HG03432 (cell line): Measurements from ENCODE around the gene SH2D4B.
A peak's percentile ranks its signal among the peaks of the same experiment; 100 is the strongest.
"Not testable (repeated sequence)": the region's sequence is repeated elsewhere in the genome, so short reads cannot be mapped to it uniquely, and the experiment has no call there.

Source experiments
- ATAC-seq: cut with Tn5 transposase; IDR thresholded peaks from one replicate; pipeline ENCODE4 v1.9.1; 2021; ENCODE audit warnings: mild to moderate bottlenecking, moderate library complexity; ENCODE audit not compliant: unreplicated experiment

Gene SH2D4B

DNA sequence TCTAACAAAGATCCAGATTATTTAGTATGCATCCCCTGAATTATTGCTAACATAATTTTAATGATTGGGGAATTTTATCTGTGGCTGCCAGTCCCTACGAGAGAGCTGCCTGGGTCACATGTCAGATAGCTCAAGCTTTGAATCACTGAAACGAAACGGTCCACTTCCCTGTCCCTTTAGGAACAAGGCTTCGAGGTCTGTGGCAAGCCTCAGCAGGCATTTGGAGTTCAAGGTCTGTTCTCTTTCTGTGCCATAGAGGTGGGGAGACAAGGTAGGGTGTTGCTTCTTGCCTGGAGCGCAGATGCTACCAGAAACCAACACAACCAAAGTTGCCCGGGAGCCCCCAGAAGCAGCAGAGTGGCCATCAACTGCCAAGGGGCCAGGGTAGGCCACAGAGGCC, 13.9 kb upstream of the SH2D4B start:
- ATAC-seq, result no peak

DNA sequence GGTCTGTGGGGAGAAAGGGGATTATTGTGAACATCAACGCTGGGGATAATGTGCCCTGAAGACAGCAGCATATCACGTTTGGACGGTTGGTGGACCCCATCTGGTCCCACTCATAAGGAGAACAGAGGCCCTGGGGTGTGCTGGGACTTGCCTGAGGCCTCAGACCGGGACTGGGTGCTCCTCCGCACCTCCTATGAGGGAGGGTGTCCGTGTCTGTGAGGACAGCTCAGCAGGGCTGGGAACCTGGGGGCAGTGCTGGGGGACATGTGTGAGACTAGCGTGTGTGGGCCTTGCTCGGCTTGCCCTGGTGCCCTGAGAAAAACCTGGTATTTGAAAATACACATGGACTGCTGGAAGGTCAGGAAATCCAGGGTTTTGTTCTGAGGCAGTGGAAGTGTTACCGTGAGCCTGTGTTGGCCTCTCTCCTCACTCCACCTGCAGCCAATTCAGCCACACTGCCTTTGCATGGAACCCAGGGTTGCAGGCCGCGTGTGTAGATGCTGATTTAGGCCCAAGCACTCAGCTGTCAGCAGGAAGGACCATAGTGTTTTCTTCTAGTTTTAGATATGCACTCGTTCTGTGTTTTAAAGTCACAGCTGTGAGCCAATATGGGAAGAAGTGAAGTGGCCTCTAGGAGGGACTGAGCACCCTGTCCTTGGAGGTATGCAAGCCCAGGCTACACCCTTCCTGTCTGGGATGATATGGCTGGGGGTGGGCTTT, 13.4 kb upstream of the SH2D4B start:
- no peak for ATAC-seq

DNA sequence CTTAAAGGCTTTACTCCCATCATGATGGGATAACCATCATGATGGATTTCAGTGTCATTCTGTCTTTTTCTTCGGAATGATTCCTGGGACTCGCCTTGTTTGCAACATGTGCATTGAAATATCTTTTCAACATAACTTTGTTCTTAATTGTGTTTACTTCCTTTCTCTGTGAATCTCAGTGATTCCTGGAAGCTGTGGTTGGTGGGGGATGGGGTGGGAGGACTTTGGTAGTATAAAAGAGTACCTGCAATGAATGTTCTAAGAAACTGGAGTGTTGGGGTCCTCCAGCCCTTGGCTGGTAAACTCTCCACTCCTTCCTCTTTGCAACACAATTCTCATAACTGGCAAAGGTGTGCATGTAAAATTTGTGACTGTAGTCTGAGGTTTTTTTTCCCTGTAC, 11.5 kb upstream of the SH2D4B start:
- ATAC-seq, result no peak

DNA sequence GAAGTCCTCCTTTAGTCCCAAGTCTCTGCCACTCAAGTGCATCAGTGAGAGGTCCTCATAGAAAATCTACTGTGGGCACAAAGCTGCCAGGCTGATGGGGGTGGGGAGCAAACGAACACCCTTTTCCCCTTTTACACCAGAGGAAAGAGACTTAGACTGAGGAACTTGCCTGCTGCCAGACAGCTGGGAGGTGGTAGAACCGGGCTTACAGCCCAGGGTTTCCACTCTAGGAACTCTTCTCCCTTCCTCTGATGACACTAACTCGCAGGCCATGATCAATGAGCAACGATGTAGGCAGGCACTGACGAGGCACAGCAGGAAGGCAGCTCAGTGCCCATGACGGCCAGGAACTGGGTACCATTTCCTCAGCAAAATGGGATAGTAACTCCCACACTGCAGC, 11.0 kb upstream of the SH2D4B start:
- no peak for ATAC-seq

DNA sequence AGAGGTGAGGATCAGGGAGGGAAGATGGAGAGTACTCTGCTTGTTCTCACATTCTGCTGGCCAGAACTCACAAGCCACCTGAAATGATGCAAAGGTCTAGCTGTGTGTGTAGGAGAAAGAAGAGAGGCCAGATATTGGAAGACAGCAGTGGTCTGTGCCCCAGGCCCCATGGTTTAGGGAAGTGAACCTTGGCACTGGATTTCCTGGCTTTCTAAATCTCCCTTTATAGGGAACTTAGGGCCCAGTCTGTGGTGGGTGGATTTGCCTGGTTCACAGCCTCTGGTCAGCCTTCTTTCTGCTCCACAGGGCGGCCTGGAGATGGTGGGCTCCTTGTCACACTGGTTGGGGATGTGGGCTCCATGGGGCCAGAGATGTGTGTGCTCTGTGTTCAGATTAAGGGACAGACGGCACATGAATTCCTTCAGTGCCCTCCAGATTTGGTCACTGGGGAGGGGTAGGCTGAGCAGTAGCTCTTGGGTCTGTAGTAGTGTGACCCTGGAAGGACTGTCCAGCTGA, 9.5 kb upstream of the SH2D4B start:
- ATAC-seq, result no peak

DNA sequence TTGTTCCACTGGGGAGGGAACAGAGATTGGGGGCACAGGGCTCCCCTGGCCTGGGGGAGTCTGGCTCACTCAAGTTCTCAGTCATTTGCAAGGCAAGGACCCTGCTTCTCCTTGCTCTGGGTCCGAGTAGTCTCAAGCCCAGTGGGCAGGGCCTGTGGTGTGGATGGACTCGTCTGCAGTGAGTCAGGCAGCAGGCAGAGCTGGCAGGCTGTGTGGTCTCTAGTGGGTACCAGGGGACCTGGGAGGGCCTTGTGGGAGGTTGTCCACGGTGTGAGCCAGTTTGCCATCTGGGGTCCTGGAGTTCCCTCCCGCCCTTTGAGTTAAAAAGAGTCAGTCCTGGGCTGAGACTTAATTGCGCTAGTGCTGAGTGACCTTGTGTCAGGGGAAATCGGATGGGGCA, 8.8 kb upstream of the SH2D4B start:
- ATAC-seq, result no peak

DNA sequence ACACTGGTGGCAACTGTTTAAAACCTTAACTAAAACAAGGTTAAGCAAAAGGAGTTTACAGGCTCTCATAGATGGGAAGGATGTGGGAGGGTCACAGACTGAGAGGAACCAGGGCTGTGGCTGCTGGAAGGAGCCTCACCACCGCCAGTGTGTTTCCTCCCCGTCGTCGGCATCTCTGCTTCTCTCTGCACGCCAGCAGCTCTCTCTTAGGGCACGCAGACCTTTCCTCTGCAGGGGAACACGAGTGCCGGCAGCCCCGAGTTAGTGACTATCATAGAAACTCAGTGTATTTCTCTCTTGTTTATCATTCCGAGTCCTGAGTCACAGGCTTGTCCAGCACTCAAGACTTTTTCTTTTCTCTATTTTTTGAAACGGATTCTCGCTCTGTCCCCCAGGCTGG, 8.1 kb upstream of the SH2D4B start:
- ATAC-seq, result no peak

DNA sequence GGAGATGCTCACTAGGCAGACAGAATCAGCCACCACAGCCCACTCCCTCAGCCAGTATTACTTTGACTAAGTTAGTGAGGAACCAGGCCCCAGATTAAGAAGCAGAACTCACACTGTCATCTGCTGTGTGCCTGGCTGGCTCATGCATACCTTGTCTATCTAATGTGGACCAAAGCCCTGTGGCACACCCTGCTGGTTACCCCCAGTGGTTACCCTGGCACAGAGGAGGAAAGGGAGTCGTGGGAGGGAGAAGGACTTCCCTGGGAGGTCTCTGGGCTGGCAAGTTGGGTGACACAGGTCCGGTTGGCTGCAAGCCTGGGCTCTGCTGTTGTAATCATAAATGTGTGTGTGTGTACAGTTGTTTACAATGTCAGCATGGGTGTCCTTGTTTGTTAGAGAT, 7.5 kb upstream of the SH2D4B start:
- ATAC-seq, result peak; percentile 80

DNA sequence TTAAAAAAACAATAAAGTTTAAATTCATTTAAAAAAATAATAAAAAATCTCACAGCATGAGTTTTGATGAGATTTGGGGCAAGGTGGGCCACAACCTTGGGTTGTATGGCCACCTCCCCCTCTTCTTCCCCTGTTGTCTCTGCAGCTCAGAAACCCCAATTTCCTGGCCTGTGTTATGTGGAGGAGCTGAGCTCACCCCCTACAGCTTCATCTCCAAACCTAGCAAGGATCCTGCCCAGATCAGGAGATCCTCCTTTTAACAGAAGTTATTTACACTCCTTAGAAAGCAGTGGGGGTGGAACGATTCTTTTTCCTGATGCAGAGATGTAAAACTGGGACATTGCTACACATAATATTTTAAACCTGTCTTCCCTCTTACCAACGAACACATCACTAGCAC, 6.9 kb upstream of the SH2D4B start:
- ATAC-seq, result no peak

DNA sequence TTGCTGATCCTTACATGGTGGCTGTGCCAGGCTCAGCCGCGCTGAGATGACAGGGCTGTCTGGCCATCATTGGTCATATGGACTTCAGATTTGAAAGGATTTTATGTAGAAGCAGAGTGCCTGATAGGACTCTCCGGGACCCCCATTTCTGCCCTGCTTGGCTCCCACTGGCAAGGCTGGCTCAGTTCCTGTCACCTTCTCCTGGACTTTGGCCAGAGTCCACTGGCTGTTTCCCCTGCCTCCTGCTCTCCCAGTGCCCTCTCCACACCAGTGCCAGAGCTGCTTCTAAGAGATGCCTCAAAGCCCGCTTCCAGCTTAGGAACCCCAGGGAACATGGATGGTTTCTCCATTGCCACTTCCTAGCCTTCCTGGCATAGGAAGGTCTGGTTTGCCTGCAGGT, 5.1 kb upstream of the SH2D4B start:
- no peak for ATAC-seq

DNA sequence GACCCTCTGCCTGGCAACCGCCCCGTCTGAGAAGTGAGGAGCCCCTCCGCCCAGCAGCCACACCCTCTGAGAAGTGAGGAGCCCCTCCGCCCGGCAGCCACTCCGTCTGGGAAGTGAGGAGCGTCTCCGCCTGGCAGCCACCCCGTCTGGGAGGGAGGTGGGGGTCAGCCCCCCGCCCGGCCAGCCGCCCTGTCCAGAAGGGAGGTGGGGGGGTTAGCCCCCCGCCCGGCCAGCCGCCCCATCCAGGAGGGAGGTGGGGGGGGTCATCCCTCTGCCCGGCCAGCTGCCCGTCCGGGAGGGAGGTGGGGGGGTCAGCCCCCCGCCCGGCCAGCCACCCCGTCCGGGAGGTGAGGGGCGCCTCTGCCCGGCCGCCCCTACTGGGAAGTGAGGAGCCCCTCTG, 3.6 kb upstream of the SH2D4B start:
- not testable (repeated sequence) for ATAC-seq

DNA sequence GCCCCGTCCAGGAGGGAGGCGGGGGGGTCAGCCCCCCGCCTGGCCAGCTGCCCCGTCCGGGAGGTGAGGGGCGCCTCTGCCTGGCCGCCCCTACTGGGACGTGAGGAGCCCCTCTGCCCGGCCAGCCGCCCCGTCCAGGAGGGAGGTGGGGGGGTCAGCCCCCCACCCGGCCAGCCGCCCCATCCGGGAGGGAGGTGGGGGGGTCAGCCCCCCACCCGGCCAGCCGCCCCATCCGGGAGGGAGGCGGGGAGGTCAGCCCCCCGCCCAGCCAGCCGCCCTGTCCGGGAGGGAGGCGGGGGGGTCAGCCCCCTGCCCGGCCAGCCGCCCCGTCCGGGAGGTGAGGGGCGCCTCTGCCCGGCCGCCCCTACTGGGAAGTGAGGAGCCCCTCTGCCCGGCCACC, 3.1 kb upstream of the SH2D4B start:
- not testable (repeated sequence) for ATAC-seq

DNA sequence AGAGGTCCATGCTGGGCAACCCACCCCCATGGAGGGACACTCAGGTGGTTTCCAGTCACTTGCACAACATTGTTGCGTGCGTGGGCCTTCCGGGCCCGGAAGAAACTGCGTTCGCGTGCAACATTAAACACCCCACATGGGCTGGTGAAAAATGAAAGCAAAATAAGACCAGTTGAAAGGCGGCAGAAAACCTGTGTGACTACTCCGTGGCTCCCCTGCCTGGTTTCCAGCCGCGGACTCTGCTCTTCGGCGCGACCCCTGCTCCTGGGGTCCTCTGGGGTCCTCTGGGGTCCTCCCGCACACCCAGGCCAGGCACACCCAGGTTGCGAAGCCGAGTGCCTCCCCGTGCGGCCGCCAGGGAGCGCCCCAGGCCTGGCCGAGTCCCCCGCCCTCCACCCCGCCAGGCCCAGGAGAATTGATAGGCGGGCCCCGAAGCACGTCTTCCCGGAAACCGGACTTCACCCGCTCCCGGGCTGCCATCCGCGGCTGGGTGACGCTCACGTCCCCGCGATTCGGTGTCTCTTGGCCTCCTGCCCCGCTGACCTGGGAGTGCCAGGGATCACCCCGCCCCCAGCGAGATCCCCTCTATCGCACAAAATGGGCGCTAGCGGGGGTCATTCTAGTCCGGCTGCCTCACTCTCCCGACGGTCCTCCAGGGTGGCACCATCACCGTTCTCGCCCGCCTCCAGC, 1.9 kb upstream of the SH2D4B start:
- ATAC-seq, result peak; percentile 83

DNA sequence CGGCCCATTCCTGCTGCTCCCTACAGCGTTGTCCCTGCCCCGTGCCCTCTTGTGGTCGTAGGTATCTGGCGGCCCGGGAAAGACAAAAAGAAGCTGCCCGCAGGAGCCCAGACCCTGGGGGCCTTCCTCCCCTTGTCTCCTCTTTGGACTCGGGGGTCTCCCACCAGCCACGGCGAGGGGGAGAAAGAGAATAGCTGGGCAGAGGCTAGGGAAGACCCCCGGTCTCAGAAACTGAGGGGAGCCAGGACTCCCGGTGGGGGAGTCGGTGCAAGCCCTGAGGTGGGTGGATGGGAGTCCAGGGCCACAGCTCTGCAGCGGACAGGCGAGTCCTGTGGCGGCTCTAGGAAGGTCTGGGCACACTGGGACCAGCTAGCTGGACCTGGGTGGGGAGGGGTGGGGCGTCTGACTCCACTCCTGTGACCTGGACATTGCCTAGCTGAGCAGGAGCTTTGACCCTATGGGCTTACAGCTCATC, 1.3 kb upstream of the SH2D4B start:
- no peak for ATAC-seq

DNA sequence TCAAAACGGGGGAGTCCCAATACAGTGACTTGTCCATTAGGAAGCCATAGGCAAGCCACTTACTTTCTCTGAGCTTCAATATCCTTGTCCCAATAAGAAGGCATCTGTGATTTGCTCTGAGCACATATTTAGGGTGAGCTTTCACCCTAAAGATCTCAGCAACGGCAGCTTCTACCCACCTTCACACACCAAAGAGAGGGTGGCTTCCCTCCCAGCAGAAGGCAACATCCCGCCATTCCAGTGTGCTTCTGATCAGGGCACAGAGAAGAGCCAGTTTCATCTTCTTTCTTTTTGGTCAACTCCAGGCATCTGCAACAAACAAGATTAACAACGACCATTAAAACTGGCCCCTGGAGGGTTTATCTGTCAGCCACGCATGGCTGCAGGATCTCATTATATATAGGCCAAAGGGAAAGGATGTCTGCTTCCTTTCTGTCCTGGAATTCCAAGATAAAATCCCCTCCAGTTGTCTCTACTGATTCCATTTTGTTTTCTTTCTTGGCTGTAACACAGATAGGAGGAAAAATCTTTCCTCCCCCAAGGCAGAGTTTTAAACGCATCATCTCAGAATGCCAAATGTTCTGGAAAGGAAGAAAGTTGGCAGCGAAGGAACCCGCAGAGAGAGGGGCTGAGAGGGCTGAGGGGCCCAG, 491 bp upstream of the SH2D4B start:
- ATAC-seq, result no peak

DNA sequence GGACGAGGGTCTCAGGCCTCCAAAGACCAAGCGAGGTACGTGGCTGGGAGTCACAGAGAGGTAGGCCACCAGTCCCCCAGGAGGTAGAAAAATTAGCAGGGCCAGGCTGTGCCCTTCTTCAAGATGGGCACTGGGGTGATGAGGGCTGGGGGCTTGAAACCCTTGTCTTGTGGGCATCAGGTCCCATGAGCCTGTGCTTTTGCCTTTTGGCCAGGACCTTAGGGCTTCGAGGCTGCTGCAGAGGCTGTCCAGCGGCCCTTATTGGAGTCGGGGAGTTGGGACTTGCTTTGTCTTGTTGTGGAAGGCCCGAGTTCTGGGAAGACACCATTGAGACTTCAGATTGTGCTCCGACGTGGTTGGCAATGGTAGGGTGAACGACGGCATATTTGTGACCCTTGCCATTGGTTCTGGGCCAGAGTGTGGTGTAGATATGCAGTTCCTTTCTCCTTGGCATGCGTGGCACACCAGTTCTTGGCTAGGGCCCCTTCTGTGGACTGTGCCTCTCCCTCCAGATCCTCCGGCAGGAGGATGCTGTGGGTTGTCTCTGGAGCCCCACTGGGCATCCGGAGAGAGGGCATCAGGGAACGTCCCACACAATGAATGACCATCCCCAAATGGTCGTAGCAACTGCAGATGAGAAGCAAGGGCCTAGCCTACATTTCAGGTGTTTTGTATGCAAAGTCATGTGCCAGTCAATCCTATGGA, 931 bp downstream of the SH2D4B start:
- ATAC-seq, result no peak

DNA sequence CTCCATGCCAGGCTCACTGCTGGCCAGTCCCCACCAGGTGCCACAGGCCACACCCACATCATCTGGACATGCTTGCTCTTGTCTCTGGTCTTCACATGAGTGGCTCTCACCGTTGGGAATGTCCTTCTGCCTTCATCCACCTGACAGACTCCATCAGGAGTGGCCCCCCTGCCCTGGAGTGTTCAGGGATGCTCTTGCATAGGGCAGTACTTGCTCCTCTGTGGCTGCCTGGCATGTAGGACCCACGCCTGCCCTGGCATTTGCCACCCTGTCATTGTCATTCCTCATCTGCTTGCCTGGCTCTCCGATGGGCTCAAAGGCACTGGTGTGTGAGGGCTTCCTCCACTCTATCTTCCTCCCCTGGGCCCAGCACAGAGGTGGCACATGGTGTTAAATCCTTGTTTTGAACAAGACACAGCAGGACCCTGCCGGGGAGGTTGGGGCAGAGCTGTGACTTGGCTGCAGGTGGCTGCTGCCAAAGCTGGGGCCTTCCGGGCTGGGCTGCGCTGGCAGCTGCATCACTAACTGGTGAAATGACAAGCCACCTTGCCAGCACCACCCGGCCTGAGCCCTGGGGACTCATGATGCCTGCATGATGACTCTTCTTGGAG, 1.8 kb downstream of the SH2D4B start:
- ATAC-seq, result peak; percentile 29

DNA sequence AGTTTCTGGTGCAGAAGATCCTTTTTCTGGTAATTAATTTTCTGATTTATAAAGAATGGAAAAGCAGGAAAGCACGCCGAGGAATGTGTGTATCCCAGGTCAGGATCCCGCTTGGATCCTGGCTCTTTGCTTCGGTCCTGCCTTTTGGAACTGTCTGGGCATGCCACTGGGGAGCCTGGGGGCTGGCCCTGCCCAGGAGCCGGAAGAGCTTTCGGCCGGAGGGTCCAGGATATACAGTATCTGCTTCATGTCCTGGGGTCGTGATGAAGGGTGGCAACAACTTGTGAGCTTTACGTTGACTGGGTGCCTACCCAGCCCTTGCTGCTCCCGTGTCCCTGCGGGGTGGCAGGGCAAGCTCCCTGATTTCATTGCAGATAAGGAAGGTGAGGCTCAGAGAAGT, 2.4 kb downstream of the SH2D4B start:
- no peak for ATAC-seq

DNA sequence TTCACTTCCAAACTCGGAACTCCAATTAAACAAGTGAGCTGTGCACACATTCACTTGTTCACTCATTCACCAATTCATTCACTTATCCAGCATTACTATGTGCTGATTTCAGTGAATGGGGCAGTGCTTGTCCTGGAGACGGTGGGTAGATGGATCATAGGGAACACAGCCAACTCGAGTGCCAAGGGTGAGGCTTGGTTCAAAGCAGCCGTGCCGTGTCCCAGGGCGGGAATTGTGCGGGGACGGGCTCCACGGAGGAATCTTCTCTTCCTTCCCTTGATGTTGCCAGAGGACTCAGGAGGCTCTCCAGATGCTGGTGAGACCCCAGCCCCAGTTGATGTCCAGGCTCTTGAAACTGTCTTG, 2.9 kb downstream of the SH2D4B start:
- ATAC-seq, result no peak

DNA sequence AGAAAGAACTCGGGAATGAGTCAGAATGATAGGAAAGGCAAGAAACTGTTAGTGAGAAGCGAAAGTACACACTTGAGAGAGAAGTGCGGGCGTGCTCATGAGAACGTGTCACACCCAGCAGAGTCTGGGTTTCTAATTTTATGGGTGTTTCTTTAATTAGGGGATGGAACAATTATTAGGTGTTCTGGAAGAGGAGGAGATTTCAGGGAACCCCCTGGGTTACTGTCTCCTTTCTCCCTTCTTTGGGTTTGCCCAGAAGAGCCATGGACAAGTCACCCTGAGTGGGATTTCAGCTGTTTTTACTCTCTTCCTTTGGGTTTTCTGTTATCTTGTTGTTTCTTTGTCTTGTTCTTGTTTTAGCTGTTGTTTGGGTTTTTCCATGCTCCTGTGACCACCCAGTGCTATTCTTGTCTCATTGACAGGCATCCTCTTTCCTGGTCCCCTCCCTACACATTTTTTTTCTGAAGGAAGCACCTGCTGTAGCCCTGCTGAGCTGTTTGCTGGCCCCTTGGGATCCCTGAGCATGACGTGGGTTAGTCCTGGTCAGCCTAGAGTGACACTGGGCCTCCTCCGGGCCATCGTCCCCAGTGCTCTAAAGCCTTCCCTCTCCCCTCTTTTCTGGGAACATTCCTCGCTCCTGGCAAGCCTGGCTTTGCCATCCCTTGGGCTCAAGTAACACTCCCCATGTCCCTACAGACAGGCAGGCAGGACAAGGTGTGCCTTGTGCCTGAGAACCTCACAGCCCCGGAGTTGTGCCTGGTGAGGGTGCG, 3.5 kb downstream of the SH2D4B start:
- peak; percentile 67 for ATAC-seq
